Suprapubic skin (tissue), 4 donors: Measurements from ENCODE around the gene ASIC3.
"Not testable (repeated sequence)": the region's sequence is repeated elsewhere in the genome, so short reads cannot be mapped to it uniquely, and the experiment has no call there.

Experiments
- EP300 ChIP-seq: sonication (generic); formaldehyde crosslinking; IDR thresholded peaks from one replicate; pipeline ENCODE4 v1.6.1; 2017; ENCODE audit warnings: antibody characterized with exemption
- POLR2AphosphoS5 ChIP-seq, 3 donors: sonication (generic); formaldehyde crosslinking; IDR thresholded peaks; one replicate each; pipeline ENCODE4 v1.6.1; 2017; ENCODE audit warnings: antibody characterized with exemption in 3 of 3
- TF ChIP-seq, protein P1 (sequence below), 2 donors: fragments of 200-600 bp in 1 of 2; fragments of 450-650 bp in 1 of 2; sonication (generic) in 1 of 2; IDR thresholded peaks; one replicate each; pipeline ENCODE4 v1.5.1; 2016 to 2019; ENCODE audit warnings: antibody characterized with exemption in 2 of 2, mild to moderate bottlenecking in 1 of 2, moderate library complexity in 1 of 2

DNA sequence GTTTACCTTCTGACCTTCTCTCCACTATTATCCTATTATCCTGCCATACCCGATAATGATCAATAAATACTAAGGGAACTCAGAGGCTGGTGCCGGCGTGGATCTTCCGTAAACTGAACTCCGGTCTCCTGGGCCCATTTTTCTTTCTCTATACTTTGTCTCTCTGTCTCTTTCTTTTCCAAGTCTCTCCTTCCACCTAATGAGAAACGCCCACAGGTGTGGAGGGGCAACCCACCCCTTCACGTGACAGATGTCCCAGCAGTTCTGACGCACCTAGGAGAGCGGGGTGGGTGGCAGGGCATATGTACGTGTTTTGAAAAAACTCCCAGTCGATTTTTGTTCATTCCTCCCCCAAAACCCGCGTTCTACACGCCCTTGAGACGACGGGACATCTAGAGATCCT lies 20.6 kb upstream of the ASIC3 start:
- TF ChIP-seq, protein P1, sequence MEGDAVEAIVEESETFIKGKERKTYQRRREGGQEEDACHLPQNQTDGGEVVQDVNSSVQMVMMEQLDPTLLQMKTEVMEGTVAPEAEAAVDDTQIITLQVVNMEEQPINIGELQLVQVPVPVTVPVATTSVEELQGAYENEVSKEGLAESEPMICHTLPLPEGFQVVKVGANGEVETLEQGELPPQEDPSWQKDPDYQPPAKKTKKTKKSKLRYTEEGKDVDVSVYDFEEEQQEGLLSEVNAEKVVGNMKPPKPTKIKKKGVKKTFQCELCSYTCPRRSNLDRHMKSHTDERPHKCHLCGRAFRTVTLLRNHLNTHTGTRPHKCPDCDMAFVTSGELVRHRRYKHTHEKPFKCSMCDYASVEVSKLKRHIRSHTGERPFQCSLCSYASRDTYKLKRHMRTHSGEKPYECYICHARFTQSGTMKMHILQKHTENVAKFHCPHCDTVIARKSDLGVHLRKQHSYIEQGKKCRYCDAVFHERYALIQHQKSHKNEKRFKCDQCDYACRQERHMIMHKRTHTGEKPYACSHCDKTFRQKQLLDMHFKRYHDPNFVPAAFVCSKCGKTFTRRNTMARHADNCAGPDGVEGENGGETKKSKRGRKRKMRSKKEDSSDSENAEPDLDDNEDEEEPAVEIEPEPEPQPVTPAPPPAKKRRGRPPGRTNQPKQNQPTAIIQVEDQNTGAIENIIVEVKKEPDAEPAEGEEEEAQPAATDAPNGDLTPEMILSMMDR (IDR thresholded peaks at IDR 0.05), result not testable (repeated sequence)
- not testable (repeated sequence) for TF ChIP-seq EP300; POLR2AphosphoS5 (IDR thresholded peaks at IDR 0.05)
